Activated T-cell treated with anti-CD3 and anti-CD28 coated beads, Interleukin-2, amount 50 U/mL, for 1 hour (primary cell): ENCODE results near the gene FDXR.
"Not testable (repeated sequence)": the region's sequence is repeated elsewhere in the genome, so short reads cannot be mapped to it uniquely, and the experiment has no call there.

Experiments
- DNase-seq: peaks from one replicate; pipeline ENCODE4 v3.0.0-alpha.2; 2020

Gene FDXR

GRCh38 chr17:74872313-74873036 is at the start of gene FDXR:
Gene FDXR, minus strand, starts transcription at chr17:74872994. Its CDS starts 50 bp downstream, at chr17:74872944.
- no peak for DNase-seq

GRCh38 chr17:74922172-74922571 is 49.4 kb upstream of the FDXR start:
- DNase-seq = no peak

GRCh38 chr17:74921769-74922168 is 49.0 kb upstream of the FDXR start:
- no peak for DNase-seq

- DNase-seq = no peak
Measured at GRCh38 chr17:74921026-74921681, 48.4 kb upstream of the FDXR start.

- no peak for DNase-seq
Measured at GRCh38 chr17:74920642-74921025, 47.8 kb upstream of the FDXR start.

GRCh38 chr17:74920306-74920620 is 47.5 kb upstream of the FDXR start:
- no peak for DNase-seq

- no peak for DNase-seq
Measured at GRCh38 chr17:74919440-74920305, 46.9 kb upstream of the FDXR start.

- no peak for DNase-seq
Measured at GRCh38 chr17:74918906-74919305, 46.1 kb upstream of the FDXR start.

- DNase-seq = no peak
Measured at GRCh38 chr17:74917430-74917829, 44.6 kb upstream of the FDXR start.

- DNase-seq = no peak
Measured at GRCh38 chr17:74916851-74917199, 44.0 kb upstream of the FDXR start.

GRCh38 chr17:74916136-74916850 is 43.5 kb upstream of the FDXR start:
- no peak for DNase-seq

- not testable (repeated sequence) for DNase-seq
Measured at GRCh38 chr17:74911423-74911822, 38.6 kb upstream of the FDXR start.

GRCh38 chr17:74909097-74909496 is 36.3 kb upstream of the FDXR start:
- not testable (repeated sequence) for DNase-seq

- DNase-seq = no peak
Measured at GRCh38 chr17:74907012-74907411, 34.2 kb upstream of the FDXR start.

GRCh38 chr17:74906214-74906793 is 33.5 kb upstream of the FDXR start:
- not testable (repeated sequence) for DNase-seq

GRCh38 chr17:74904687-74905409 is 32.1 kb upstream of the FDXR start:
- DNase-seq = no peak

GRCh38 chr17:74903671-74904070 is 30.9 kb upstream of the FDXR start:
- no peak for DNase-seq

- DNase-seq = no peak
Measured at GRCh38 chr17:74903034-74903433, 30.2 kb upstream of the FDXR start.

GRCh38 chr17:74901353-74902135 is 28.8 kb upstream of the FDXR start:
- DNase-seq = no peak

GRCh38 chr17:74900208-74900607 is 27.4 kb upstream of the FDXR start:
- DNase-seq = no peak

GRCh38 chr17:74898376-74898946 is 25.7 kb upstream of the FDXR start:
- DNase-seq = no peak
